ENCODE data around the gene PHOSPHO1. TPM values are rescaled to one million over a fixed set of nuclear protein-coding genes. Genes with fewer than 3 reads are reported as not detected.
A peak's percentile ranks its signal among the peaks of the same experiment; 100 is the strongest.
"Not testable (repeated sequence)": the region's sequence is repeated elsewhere in the genome, so short reads cannot be mapped to it uniquely, and the experiment has no call there.

The PHOSPHO1 gene
- 8.2 TPM for total RNA-seq (ENCODE audit: insufficient read depth, low replicate concordance)

- DNase-seq (ENCODE audit: low spot score) = peak; percentile 83
Observed at GRCh38 chr17:49230636-49231562, at the start of gene PHOSPHO1. Gene PHOSPHO1 (minus strand): TSS chr17:49230787. CDS start chr17:49226691, 4,096 bp downstream.

- DNase-seq (ENCODE audit: low spot score) = no peak
Observed at GRCh38 chr17:49280061-49280460, 49.5 kb upstream of the PHOSPHO1 start.

- DNase-seq (ENCODE audit: low spot score) = not testable (repeated sequence)
Observed at GRCh38 chr17:49279263-49280015, 48.9 kb upstream of the PHOSPHO1 start.

GRCh38 chr17:49278076-49278475 lies 47.5 kb upstream of the PHOSPHO1 start:
- no peak for DNase-seq (ENCODE audit: low spot score)

GRCh38 chr17:49277638-49278037 lies 47.1 kb upstream of the PHOSPHO1 start:
- DNase-seq (ENCODE audit: low spot score) = no peak

GRCh38 chr17:49275981-49276380 lies 45.4 kb upstream of the PHOSPHO1 start:
- DNase-seq (ENCODE audit: low spot score) = not testable (repeated sequence)

- no peak for DNase-seq (ENCODE audit: low spot score)
Observed at GRCh38 chr17:49269356-49269755, 38.8 kb upstream of the PHOSPHO1 start.

- no peak for DNase-seq (ENCODE audit: low spot score)
Observed at GRCh38 chr17:49267912-49268311, 37.3 kb upstream of the PHOSPHO1 start.

- DNase-seq (ENCODE audit: low spot score) = peak; percentile 18
Observed at GRCh38 chr17:49266233-49266632, 35.6 kb upstream of the PHOSPHO1 start.

GRCh38 chr17:49261540-49261939 lies 31.0 kb upstream of the PHOSPHO1 start:
- not testable (repeated sequence) for DNase-seq (ENCODE audit: low spot score)

GRCh38 chr17:49260817-49261291 lies 30.3 kb upstream of the PHOSPHO1 start:
- DNase-seq (ENCODE audit: low spot score) = no peak

- peak; percentile 81 for DNase-seq (ENCODE audit: low spot score)
Observed at GRCh38 chr17:49260011-49260816, 29.6 kb upstream of the PHOSPHO1 start.

- no peak for DNase-seq (ENCODE audit: low spot score)
Observed at GRCh38 chr17:49259663-49260010, 29.1 kb upstream of the PHOSPHO1 start.

GRCh38 chr17:49258394-49258793 lies 27.8 kb upstream of the PHOSPHO1 start:
- DNase-seq (ENCODE audit: low spot score) = no peak

- DNase-seq (ENCODE audit: low spot score) = no peak
Observed at GRCh38 chr17:49255125-49255524, 24.5 kb upstream of the PHOSPHO1 start.

GRCh38 chr17:49254066-49254465 lies 23.5 kb upstream of the PHOSPHO1 start:
- no peak for DNase-seq (ENCODE audit: low spot score)

- no peak for DNase-seq (ENCODE audit: low spot score)
Observed at GRCh38 chr17:49252148-49252695, 21.6 kb upstream of the PHOSPHO1 start.

GRCh38 chr17:49249890-49250522 lies 19.4 kb upstream of the PHOSPHO1 start:
- DNase-seq (ENCODE audit: low spot score) = no peak

GRCh38 chr17:49249292-49249794 lies 18.8 kb upstream of the PHOSPHO1 start:
- peak; percentile 81 for DNase-seq (ENCODE audit: low spot score)

- no peak for DNase-seq (ENCODE audit: low spot score)
Observed at GRCh38 chr17:49247944-49248343, 17.4 kb upstream of the PHOSPHO1 start.

GRCh38 chr17:49244839-49245238 lies 14.3 kb upstream of the PHOSPHO1 start:
- no peak for DNase-seq (ENCODE audit: low spot score)
